Kidney tubule cell (primary cell): Measurements from ENCODE around the gene EXOC4.

Experiments
- DNase-seq: peaks from one replicate; pipeline ENCODE4 v3.0.0-alpha.2; 2018; ENCODE audit warnings: low spot score

EXOC4 gene

GRCh38 chr7:133830081-133830480 lies 577.2 kb downstream of the EXOC4 start:
- DNase-seq: peak; percentile 9

GRCh38 chr7:133836666-133837065 lies 583.8 kb downstream of the EXOC4 start:
- no peak for DNase-seq

- DNase-seq: no peak
Observed at GRCh38 chr7:133837224-133837623, 584.3 kb downstream of the EXOC4 start.

GRCh38 chr7:133839121-133839520 lies 586.2 kb downstream of the EXOC4 start:
- no peak for DNase-seq

GRCh38 chr7:133843341-133843740 lies 590.5 kb downstream of the EXOC4 start:
- no peak for DNase-seq

GRCh38 chr7:133845005-133845404 lies 592.1 kb downstream of the EXOC4 start:
- DNase-seq: no peak

GRCh38 chr7:133846203-133846945 lies 593.5 kb downstream of the EXOC4 start:
- no peak for DNase-seq

- no peak for DNase-seq
Observed at GRCh38 chr7:133850497-133851280, 597.8 kb downstream of the EXOC4 start.

- peak; percentile 76 for DNase-seq
Observed at GRCh38 chr7:133851411-133851810, 598.5 kb downstream of the EXOC4 start.

GRCh38 chr7:133853706-133854276 lies 600.9 kb downstream of the EXOC4 start:
- DNase-seq: peak; percentile 99

GRCh38 chr7:133854739-133855138 lies 601.9 kb downstream of the EXOC4 start:
- peak; percentile 63 for DNase-seq

GRCh38 chr7:133857376-133858119 lies 604.7 kb downstream of the EXOC4 start:
- DNase-seq: no peak

GRCh38 chr7:133858311-133858710 lies 605.4 kb downstream of the EXOC4 start:
- DNase-seq: peak; percentile 15

- DNase-seq: no peak
Observed at GRCh38 chr7:133859231-133859630, 606.4 kb downstream of the EXOC4 start.

GRCh38 chr7:133859871-133860450 lies 607.1 kb downstream of the EXOC4 start:
- DNase-seq: no peak

- DNase-seq: no peak
Observed at GRCh38 chr7:133860628-133861335, 607.9 kb downstream of the EXOC4 start.

- no peak for DNase-seq
Observed at GRCh38 chr7:133861876-133862275, 609.0 kb downstream of the EXOC4 start.

- no peak for DNase-seq
Observed at GRCh38 chr7:133863362-133864061, 610.6 kb downstream of the EXOC4 start.

- no peak for DNase-seq
Observed at GRCh38 chr7:133869556-133869955, 616.7 kb downstream of the EXOC4 start.

GRCh38 chr7:133871757-133872156 lies 618.9 kb downstream of the EXOC4 start:
- DNase-seq: no peak

- DNase-seq: no peak
Observed at GRCh38 chr7:133873187-133873586, 620.3 kb downstream of the EXOC4 start.
